Gastroesophageal sphincter (tissue), 3 donors: ENCODE data around the gene CHCHD10.

ENCODE experiments used
- POLR2A ChIP-seq, 2 donors: fragments of 450-650 bp; IDR thresholded peaks; one replicate each; pipeline ENCODE4 v1.6.1; 2017; ENCODE audit warnings: antibody characterized with exemption in 2 of 2, mild to moderate bottlenecking in 2 of 2, moderate library complexity in 1 of 2
- POLR2AphosphoS5 ChIP-seq: sonication (generic); formaldehyde crosslinking; IDR thresholded peaks from one replicate; pipeline ENCODE4 v1.6.1; 2017; ENCODE audit warnings: antibody characterized with exemption
- TF ChIP-seq, protein P1 (sequence below), 4 experiments: fragments of 200-600 bp in 2 of 4; fragments of 450-650 bp in 2 of 4; sonication (generic) in 1 of 4; IDR thresholded peaks; one replicate each; pipeline ENCODE4 v1.5.1; 2017 to 2019; ENCODE audit warnings: antibody characterized with exemption in 4 of 4, mild to moderate bottlenecking in 2 of 4, moderate library complexity in 2 of 4

DNA sequence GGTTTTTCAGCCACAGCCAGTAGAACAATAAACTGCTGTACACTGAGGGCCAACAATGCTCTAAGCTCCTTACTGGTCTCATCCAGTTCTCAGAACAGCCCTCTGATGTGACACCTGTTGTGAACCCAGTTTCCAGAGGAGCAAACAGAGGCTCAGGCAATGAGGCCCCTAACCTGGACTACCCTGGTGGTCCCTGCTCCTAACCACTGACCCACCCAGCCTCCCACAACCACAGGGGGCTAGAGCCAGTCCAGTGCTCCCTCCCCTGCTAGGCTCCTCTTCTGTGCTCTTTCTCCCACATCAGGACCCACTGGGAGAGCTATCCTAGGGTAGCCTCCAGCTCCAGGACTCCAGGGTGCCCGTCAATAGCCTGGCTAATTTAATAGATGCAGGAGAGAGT is 14.9 kb upstream of the CHCHD10 start:
- TF ChIP-seq, protein P1, sequence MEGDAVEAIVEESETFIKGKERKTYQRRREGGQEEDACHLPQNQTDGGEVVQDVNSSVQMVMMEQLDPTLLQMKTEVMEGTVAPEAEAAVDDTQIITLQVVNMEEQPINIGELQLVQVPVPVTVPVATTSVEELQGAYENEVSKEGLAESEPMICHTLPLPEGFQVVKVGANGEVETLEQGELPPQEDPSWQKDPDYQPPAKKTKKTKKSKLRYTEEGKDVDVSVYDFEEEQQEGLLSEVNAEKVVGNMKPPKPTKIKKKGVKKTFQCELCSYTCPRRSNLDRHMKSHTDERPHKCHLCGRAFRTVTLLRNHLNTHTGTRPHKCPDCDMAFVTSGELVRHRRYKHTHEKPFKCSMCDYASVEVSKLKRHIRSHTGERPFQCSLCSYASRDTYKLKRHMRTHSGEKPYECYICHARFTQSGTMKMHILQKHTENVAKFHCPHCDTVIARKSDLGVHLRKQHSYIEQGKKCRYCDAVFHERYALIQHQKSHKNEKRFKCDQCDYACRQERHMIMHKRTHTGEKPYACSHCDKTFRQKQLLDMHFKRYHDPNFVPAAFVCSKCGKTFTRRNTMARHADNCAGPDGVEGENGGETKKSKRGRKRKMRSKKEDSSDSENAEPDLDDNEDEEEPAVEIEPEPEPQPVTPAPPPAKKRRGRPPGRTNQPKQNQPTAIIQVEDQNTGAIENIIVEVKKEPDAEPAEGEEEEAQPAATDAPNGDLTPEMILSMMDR (IDR thresholded peaks at IDR 0.05): no peak
- TF ChIP-seq POLR2A (IDR thresholded peaks at IDR 0.05): no peak
- no peak for TF ChIP-seq POLR2AphosphoS5
